GM12873 (cell line): Measurements from ENCODE around the gene SRP68.

Experiments
- TF ChIP-seq, protein P1 (sequence below): IDR thresholded peaks from 2 replicates; pipeline ENCODE4 v1.5.1; 2012; ENCODE audit warnings: low read depth, mild to moderate bottlenecking, moderate library complexity, low read length, control low read depth; ENCODE audit not compliant: insufficient read depth; ENCODE audit errors: missing control alignments

The SRP68 gene

GRCh38 chr17:76094046-76094445 lies 21.7 kb upstream of the SRP68 start:
- TF ChIP-seq, protein P1, sequence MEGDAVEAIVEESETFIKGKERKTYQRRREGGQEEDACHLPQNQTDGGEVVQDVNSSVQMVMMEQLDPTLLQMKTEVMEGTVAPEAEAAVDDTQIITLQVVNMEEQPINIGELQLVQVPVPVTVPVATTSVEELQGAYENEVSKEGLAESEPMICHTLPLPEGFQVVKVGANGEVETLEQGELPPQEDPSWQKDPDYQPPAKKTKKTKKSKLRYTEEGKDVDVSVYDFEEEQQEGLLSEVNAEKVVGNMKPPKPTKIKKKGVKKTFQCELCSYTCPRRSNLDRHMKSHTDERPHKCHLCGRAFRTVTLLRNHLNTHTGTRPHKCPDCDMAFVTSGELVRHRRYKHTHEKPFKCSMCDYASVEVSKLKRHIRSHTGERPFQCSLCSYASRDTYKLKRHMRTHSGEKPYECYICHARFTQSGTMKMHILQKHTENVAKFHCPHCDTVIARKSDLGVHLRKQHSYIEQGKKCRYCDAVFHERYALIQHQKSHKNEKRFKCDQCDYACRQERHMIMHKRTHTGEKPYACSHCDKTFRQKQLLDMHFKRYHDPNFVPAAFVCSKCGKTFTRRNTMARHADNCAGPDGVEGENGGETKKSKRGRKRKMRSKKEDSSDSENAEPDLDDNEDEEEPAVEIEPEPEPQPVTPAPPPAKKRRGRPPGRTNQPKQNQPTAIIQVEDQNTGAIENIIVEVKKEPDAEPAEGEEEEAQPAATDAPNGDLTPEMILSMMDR, result no peak

DNA sequence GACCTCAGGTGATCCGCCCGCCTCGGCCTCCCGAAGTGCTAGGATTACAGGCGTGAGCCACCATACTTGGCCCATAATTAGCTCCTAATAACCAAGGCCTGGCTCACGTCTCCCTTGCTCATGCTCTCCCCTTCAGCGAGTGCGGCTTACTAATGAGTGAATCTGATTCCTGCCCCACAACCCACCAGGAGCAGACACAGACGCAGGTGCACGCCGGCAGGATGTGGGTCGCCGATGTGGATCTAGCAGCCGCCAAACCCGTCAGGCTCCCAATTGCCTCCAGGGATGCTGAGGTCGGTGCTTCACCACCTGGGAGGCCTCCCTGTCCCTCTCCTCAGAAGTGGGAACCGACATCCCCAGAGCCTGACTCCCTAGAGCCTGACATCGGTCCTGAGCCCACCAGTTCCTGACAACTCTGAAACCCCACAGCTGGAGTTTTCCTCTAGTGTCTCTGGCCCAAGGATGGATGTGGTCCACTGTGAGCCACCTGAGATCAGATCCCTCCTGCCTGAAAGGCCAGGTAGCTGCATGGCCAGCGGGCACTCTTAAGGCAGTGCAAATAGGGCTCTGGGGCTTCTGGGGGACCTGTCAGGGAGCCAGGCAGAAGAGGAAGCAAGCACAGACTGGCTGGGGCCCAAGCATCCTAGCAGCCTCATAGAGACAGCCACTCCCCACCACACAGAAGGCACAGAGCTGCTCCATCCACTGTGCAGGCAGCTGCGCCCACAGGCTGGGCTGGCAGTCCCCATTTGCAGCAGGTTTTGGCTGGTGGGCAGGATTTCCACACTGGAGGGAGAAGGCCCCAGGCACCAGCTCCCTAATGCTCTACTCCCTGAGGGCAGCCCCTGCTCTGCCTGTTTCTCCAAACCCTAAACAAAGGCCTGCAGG lies 20.5 kb upstream of the SRP68 start:
- TF ChIP-seq, protein P1, result no peak

DNA sequence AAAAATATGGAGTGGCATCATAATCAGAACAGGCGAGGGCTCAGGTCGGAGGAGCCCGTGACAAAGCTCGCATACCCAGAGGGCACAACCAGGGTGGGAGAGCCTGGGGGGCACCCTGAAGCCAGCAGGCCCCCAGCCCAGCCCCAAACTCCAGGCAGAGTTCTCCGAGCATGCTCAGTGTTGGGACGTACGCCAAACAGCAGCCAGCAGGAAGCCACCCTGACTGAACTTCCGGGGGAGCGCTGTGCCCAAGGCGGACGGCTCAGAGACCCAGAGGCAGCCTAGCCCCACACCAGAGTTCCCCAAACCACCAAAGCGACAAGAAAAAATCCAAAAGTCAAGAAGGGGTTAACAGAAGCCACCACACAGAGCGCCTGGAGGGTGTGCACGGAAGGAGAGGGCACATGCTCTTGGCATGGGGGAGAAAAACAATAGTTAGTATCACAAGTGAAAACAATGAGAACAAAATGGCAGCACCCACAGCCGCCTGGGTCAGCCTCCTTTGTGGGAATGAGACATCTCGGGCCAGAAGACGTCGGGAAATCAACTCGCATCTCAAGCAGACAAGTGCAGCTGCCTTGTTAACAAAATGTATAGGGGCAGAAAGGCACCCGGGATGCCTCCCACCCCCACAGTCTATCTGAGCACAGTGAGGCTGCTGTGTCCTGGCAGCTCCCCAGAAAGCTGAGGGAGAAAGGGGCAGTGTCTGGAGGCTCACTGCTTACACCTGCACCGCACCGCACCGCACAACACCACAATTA lies 19.4 kb upstream of the SRP68 start:
- TF ChIP-seq, protein P1, result no peak

DNA sequence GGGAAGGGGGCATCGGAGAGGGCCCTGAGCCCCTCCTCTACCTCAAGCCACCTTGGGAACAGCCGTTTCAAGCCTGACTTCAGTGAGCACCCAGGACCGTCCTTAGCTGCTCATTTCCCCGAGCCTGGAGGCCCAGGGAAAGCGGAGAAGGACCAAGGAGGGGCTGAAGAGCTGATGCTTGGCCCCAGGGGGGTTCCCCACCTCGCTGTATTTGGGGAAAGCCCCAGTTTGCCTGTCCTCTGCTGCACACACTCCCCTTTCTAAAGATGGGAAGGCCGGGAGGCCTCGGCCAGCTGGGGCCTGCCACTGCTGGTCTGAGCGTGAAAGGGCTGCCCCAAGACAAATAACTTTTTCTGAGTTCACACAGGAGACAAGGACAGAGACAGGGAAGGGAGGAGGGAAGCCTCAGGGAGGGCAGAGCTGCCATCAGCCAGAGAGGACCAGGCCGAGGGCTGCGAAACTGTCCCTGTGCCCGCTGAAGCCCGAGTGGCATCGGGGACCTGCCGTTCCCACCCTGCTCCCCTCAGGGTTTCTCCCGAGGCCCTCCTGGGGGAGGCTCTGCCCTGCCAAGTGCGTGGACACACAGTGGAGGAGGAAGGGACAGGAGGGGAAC lies 18.3 kb upstream of the SRP68 start:
- TF ChIP-seq, protein P1, result no peak

GRCh38 chr17:76089680-76090516 lies 17.6 kb upstream of the SRP68 start:
- TF ChIP-seq, protein P1, result no peak

GRCh38 chr17:76088868-76089576 lies 16.7 kb upstream of the SRP68 start:
- TF ChIP-seq, protein P1, result no peak
